AG09319 (cell line): ENCODE data around the gene HOXA9.
A peak's percentile ranks its signal among the peaks of the same experiment; 100 is the strongest.

ENCODE experiments used
- DNase-seq: peaks from one replicate; pipeline ENCODE4 v3.0.0-alpha.2; 2010; ENCODE audit warnings: low read depth; ENCODE audit errors: extremely low read depth
- CTCF ChIP-seq: IDR thresholded peaks from 2 replicates; pipeline ENCODE4 v1.5.1; 2011; ENCODE audit warnings: low read depth, mild to moderate bottlenecking, inconsistent platforms, low read length, moderate library complexity

The HOXA9 gene

DNA sequence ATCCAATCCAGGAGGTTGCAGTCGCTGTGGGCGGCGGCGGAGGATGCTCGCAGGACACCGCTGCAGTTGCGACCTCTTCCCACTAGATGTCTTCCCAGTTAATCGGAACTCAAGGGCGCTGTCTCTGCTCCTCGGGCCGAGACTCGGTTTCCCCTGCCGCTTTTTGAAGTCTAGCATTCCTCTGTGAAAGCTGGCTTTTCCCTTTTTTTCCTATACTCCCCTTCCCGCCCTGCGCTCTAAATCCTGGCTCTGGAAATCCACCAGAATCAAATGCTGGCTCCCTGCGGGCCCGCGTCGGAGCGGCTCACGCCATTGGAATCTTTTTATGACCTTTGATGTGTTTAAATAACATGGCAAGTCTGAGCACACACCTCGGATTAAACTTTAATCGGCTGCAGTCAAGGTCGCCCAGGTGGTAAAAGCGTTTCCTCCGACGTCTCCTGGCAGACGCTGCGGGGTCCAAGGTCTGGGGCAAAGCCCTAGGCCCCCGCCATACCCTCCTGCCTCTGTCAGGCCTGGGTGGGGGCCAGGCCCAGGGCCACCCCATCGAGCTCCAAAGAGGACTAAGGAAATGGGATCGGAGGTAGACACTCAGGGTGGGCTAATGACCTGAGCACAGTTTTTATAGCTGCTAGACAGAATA is 45.2 kb upstream of the HOXA9 start:
- no peak for DNase-seq
- peak; percentile 71 for TF ChIP-seq CTCF

GRCh38 chr7:27209933-27210440 is 44.6 kb upstream of the HOXA9 start:
- DNase-seq, result no peak
- TF ChIP-seq CTCF, result no peak

DNA sequence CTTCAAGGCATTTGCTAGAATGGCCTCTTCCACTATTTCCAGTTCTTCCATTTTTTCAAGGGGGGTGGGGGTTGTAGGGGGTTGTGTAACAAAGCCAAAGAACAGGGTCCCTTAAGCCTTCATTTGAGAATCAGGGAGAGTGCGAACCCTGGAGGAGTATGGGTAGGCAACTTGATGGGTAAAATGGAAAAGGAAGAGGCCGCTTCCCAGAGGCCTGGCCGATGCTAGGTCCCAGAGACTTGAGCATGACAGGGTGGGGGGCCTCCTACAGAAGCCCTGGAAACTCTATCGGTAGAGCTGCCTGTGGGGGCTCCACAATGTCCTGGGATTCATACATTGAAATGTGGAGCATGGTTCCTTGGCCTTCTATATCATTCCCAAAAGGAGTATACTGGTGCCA is 43.7 kb upstream of the HOXA9 start:
- no peak for TF ChIP-seq CTCF
- no peak for DNase-seq

DNA sequence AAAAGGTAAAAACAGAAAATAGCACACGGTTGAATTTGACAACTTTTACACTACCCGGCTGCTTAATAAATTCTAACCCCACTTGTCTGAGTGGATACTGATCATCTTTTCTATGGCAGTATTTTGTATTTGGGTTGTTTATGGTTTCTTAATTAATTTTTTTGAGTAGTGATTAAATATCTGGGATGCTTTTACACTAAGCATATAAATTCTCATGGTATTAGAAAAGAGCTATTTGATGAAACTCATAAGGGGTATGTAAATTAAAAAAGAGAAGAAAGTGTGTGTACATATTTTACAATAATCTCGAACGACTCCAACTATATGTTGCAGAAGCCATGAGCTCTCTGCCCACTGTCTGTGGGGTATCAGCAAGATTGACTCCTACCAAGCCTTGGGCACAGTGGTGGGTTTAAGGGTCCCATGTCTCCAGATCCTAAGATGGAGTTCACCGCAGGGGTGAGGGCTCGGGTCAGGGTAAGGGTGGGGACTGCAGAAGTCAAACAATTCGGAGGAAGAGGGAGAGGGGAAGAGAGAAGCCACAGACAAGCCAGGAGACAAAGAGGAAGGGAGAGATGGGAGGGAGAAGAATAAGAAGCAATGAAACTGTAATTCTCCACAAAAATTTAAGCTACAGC is 42.1 kb upstream of the HOXA9 start:
- TF ChIP-seq CTCF, result no peak
- no peak for DNase-seq

DNA sequence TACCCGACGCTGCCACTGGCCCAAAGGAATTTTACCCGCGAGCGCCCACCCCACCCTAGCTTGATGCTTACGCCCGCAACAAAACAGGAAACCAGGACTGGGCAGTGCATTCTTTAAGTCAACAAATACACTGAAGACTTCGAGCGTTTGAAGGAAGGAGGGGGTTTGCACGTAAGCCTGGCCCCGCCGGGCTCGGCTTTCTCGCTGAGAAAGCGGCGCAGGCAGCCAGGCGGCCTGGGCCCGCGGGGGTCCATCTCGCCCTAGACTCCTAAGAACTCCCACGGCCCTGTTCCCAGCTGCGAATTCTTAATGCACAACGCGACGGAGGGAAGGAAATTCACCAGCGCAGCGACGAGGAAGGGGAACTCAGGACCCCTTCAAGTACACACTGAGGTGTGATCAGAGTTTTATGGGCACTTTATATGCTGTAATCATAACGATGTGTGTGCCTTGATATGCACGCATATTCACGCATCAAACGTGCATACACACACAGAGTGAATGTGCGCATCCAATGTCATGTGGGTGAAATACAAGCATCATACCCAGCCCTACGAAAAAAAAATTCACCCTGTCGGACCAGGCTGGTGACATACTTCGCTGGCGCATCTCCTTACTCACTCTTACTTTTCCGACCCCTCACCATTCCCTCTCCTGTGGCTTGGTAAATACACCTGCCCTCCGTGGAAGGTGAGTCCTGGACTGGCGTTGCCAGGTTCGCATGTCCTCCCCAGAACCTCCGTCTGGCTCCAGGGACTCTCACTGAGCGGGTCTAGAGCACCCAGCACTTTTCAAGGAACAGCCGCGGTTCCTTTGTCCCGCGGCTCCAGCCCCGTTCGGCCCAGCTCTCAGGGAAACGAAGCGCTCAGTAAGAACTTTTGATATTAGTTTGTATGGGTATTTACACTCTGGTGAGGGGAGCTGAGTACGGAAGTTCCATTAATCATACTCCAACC is 40.3 kb upstream of the HOXA9 start:
- no peak for DNase-seq
- no peak for TF ChIP-seq CTCF

DNA sequence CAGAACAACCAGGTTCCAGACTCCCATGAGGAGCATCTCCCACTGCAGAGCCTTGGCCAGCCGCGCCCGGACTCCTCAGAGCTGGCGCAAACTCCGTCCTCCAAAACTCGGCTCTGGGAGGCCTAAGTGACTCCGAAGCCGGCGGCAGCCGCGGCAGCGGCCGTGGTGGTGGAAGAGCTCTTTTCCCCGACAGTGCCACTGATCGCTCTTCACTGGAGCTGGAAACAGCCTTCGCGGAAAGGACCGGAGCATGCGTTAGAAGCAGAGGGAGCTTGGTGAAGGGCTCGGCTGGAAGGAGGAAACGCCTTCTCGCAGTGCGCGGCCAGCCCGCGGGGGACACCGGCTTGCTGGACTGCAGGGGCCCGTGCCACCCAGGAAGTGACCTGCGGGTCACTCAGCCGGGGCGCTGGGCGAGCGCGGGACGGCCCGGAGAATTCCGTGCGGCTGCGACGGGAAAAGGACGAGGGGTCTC is 39.5 kb upstream of the HOXA9 start:
- no peak for DNase-seq
- TF ChIP-seq CTCF, result no peak
